ENCODE results near the gene TLX1.

DNA sequence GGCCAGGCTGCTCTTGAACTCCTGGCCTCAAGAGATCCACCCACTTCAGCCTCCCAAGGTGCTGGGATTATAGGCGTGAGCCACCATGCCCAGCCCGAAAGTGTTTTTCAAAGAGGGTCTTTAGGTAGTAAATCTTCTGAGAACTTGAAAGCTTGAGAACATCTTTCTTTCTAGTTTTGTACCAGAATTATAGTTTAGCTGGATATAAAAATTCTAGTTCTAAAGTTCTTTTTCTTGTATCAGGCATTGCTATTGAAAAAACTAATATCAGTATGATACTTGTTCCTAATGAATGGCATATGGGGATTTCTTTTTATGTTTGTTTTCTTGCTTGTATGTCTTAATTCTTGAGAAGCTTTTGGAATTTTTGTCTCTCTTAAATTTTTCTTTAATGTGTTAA is 43.2 kb downstream of the TLX1 start:
- TF ChIP-seq, protein P1, sequence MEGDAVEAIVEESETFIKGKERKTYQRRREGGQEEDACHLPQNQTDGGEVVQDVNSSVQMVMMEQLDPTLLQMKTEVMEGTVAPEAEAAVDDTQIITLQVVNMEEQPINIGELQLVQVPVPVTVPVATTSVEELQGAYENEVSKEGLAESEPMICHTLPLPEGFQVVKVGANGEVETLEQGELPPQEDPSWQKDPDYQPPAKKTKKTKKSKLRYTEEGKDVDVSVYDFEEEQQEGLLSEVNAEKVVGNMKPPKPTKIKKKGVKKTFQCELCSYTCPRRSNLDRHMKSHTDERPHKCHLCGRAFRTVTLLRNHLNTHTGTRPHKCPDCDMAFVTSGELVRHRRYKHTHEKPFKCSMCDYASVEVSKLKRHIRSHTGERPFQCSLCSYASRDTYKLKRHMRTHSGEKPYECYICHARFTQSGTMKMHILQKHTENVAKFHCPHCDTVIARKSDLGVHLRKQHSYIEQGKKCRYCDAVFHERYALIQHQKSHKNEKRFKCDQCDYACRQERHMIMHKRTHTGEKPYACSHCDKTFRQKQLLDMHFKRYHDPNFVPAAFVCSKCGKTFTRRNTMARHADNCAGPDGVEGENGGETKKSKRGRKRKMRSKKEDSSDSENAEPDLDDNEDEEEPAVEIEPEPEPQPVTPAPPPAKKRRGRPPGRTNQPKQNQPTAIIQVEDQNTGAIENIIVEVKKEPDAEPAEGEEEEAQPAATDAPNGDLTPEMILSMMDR (IDR thresholded peaks at IDR 0.05), result no peak
- TF ChIP-seq POLR2A (IDR thresholded peaks at IDR 0.05), result no peak

Measured in esophagus squamous epithelium (tissue), 4 donors.